G401 (cell line): ENCODE results near the gene TOB2. TPM values are rescaled to one million over a fixed set of nuclear protein-coding genes. Genes with fewer than 3 reads are reported as not detected.
A peak's percentile ranks its signal among the peaks of the same experiment; 100 is the strongest.
"Not testable (repeated sequence)": the region's sequence is repeated elsewhere in the genome, so short reads cannot be mapped to it uniquely, and the experiment has no call there.

ENCODE experiments used
- DNase-seq: peaks from one replicate; pipeline ENCODE4 v3.0.0-alpha.2; 2015; ENCODE audit warnings: low spot score
- in situ Hi-C: cut with HindIII; loops from 2 replicates; pipeline ENCODE4 v1.10.0; 2016; ENCODE audit warnings: low sequenced_read_pairs, mixed read lengths
- total RNA-seq: library from RNA; depleted of rRNA; stranded (reverse); fragments of >200 nt; shearing (Covaris generic); gene quantifications from 2 replicates; pipeline ENCODE4 v1.2.3, GENCODE V29; 2014

TOB2 gene
- total RNA-seq, 1 experiment from 2014 or later, result 34.4 TPM

DNA sequence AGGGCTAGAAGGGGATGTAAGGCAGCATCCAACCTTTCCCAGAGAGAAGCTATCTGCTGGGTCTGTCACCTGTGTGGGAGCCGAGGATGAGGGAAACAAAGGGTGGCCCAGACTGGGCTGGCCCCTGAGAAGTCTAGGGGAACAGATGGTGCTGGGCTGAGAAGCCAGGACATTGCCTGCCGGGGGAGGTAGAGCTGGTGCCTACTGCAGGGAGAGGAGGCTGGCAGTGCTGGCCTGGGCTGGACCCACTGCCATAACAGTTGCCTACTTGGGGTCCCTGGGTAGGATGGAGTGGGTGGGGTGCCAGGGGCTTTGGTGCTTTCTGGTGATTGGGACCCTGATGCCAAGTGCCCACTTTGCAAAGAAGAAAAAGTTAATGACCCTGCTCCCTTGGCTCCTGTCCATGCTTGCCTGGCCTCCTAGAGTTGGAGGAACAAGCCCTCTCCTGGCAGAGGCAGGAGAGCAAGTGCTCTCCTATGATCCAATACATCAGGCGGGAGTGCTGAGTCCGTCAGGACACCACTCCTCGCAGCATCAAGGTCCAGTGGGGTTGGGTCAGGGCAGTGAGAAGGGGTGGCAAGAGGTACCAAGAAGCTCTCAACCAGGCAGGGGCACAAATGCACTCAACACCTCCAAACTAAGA is 12.1 kb downstream of the TOB2 start:
- DNase-seq, result peak; percentile 83
- in situ Hi-C loops, result not testable (repeated sequence)

DNA sequence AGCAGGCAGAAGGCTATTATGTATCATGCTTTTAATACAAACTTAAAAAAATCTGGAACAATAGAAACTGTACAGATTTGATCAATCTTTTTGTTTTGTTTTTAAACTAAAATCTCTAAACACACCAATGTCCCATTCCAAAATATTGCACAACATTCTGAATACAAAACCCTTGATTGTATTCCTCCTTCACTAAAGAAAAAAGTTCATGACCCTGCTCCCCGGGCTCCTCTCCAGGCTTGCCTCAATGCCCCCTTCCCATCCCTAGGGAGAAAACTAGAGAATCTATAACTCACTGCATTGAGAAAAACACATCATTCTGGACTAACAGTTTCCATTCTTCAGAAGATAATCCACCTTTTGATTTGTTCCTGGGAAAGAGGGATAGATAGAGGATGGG is 13.1 kb downstream of the TOB2 start:
- in situ Hi-C loops, DNase-seq: not testable (repeated sequence)

DNA sequence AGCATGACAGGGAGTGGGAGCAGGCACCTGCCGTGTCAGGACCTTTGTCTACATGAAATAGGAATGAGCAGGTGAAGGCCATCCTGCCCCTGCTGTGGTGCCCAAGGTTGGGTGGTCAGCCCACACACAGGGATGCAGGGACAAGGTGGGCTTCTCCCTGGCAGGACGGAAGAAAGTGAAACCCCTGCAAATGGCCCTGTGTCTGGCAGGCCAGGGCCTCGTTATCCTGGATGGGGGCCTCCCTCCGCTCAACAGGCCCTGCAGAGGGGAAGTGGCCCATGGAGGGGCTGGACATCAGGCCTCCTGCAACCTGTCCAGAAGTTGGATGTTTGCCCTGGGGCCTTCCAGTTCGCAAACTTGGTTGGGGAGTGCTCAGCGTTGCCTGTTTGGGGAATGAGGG is 14.9 kb downstream of the TOB2 start:
- in situ Hi-C loops, result no loop called here
- no peak for DNase-seq

DNA sequence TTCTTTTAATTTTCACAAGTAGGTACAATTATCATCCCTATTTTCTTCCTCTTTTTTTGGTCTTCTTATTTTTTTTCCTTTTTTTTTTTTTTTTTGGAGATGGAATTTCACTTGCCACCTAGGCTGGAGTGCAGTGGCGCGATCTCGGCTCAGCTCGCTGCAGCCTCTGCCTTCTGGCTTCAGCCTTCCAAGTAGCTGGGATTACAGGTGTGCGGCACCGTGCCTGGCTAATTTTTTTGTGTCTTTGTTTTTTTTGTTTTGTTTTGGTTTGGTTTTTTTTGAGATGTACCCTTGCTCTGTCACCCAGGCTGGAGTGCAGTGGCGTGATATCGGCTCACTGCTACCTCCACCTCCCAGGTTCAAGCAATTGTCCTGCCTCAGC is 16.7 kb downstream of the TOB2 start:
- in situ Hi-C loops, result no loop called here
- DNase-seq, result no peak

DNA sequence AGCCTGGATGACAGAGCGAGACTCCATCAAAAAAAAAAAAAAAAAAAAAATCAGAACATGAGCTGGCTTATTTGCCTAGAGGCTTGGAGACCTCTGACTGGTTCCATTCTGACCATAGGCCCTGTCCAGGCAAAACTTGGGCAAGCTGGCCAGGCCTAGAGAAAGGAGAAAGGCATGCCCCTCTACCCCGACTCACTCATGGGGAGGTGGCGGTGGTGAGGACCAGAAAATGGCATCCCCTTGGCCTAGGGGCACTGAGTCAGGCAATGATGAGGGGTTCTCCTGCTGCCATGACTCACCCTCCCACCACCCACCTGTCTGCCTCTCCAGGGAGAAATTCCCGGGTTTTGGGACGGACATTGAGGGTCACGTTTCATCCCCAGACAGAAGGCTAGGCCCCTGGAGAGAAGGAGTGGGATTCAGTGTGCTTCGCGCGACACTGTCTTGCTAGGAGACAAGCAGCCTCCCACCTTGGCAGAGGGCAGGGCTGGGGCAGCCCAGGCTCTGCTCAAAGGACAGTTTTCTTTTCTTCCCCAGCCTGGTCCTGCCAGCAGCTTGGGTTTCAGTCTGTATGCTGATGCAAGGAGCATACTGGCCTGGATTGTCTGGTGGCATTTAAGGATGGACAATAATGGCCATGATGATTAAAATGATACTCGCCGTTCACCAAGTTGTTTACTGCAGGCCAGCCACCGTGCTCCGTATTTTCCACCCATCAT is 17.2 kb downstream of the TOB2 start:
- no peak for DNase-seq
- in situ Hi-C loops, result no loop called here

DNA sequence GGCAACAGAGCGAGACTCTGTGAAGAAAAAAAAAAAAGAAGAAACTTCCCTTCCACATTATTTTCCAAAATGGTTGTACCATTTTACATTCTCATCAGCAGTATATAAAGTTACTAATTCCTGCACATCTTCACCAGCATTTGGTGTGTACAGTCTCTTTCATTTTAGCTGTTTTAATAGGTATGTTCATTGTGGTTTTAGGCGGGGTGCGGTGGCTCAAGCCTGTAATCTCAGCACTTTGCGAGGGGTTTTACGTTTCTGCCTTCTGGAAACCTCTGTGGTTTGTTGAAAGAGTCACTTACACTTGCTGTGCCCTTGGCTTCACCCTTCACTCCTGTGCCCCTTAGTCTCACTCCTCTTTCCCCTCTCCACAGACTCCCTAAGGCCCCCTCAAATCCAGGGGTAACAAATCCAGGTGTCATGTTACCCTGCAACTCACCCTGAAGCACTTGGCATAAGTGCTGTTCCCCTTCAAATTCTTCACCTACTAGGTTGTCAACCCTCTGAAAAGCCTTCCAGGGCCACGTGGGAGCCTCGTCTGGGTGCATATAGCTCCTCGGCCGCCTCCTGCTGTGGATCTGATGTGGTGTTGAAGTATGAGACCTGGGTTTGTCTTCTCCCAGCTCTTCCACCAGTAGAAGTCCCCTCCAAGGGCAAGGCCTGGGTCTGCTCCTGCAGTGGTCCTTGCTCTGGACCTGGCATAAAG is 20.8 kb downstream of the TOB2 start:
- no peak for DNase-seq
- in situ Hi-C loops, result no loop called here

DNA sequence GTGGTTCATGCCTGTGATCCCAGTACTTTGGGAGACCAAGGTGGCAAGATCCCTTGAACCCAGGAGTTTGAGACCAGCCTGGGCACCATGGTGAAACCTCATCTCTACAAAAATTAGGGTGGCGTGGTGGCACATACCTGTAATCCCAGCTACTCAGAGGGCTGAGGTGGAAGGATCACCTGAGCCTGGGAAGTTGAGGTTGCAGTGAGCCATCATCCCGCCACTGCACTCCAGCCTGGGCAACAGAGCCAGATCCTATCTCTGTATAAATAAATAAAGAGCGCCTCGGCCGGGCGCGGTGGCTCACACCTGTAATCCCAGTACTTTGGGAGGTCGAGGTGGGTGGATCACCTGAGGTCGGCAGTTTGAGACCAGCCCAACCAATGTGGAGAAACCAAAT is 27.9 kb downstream of the TOB2 start:
- in situ Hi-C loops, result no loop called here
- DNase-seq, result no peak

DNA sequence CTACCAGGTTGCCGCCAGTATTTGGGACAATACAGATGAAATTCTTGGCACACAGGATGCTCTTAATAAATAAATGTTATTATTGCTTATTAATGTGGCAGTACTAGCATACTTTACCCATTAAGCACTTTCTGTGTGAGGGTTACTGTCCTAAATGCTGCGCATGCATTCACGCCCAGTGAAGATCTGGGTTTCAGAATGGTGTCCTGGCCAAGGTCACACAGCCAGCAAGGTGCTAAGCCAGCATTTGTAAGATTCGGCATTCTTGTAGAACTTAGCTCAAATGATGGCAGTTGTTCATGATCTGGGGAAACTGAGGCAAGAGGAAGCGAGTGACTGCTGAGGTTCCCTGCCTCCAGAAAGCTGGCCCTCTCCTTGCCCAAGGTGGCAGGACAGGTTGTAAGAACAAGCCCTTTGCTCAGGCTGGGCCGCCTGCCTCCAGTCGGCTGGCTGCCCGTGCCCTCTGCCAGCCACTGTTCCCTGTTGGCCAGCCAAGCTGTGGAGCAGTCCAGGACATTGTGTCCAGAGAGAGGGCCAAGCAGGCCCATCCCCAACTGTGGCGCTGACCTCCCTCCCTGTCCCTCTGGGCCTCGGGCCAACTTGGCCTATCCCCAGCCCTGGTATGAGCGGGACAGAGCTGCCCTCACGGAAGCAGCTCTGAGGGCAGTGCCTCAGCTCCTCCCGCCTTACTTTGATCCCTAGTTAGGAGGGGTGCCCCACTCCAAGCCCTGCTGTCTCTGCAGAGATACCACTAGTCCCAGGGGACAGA is 28.8 kb downstream of the TOB2 start:
- peak; percentile 99 for DNase-seq

DNA sequence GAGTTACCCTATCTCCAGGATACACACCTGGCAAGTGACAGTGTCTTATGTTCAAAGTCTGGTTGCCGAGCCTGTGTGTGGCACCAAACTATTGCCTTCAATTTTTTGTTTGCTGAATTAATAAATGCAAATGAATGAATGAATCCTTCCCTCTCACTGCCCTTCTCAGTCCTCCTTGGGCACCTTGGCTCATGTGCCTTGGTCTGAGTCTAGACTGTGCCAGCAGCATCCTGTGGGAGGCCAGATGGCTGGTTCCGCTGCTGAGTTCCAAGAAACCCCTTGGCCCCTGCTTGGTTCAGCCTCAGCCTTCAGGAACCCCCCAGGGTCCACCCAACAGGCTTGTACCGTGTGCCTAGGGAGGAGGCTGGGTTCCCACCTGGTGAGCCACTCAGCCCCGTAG is 31.0 kb downstream of the TOB2 start:
- DNase-seq, result peak; percentile 85
- in situ Hi-C loops, result no loop called here

More for the DNA sequence above, 28.8 kb downstream of the TOB2 start:
- in situ Hi-C loops, result no loop called here

DNA sequence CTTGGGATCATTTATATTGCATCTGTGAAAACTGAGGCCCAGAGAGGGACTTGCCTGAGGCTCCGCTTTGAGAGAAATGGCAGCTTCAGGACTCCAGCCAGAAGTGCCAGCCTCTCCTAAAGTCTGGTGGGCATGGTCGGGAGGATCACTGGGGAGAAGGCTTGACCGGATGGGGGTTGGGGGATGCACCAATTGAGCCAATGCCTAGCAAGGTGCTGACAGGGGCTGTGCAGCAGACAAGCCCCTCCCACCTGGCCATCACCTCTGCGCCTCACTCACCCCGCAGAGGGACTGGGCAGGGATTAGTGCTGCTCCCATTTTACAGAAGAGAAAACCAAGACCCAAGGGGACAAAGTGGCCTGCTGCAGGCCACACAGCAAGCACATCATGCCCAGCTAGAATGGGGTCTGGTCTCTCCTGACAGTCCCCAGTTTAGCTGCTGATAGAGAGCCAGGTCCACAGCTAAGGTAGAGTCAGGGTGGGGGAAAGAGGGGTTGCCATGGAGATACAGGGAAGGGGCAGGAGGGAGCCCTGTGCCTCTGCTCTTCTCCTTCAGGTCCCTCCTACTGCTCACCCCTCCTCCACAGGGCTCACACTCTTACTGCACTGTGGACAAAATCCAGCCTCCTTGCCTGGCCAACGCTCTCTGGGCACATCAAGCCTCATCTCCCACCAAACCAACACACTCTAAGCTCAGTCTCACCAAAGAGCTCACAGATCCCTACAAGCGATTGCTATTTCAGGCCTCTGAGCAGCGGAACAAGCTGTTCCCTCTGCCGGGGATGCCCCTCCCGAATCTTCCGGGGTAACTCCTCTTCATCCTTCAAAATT is 35.4 kb downstream of the TOB2 start:
- in situ Hi-C loops, result no loop called here
- DNase-seq, result peak; percentile 97

DNA sequence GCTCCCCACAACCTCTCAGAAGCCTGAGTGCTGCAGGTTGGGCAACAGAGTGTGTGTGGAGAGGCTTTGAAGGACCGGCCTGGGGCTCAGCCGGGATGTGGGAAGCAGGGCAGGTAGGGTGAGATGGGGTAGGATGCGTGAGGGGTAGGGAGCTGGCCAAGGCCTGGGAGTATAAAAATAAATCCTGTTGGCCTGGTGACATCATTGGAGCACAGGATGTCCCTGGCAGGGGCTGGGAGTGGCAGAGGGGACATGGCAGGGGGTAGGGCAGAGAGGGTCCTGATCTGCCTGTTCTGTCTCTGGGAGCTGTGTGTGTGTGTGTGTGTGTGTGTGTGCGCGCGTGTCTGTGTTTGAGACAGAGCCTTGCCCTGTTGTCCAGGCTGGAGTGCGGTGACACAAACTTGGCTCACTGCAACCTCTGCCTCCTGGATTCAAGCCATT is 36.3 kb downstream of the TOB2 start:
- in situ Hi-C loops, result no loop called here
- peak; percentile 97 for DNase-seq

DNA sequence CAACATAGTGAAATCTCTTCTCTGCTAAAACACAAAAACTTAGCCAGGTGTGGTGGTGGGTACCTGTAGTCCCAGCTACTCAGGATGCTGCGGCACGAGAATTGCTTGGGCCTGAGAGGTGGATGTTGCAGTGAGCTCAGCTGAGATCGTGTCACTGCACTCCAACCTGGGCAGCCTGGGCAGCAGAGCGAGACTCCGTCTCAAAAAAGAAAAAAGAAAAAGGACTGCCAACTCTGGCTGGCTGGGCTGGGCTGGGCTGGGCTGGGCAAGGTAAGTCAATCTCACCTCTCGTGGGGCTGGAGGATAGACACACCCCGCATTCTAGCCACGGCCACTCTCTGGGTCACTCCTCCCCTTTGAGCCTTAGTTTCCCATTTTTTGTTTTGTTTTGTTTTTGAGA is 37.9 kb downstream of the TOB2 start:
- in situ Hi-C loops, result no loop called here
- DNase-seq, result no peak

DNA sequence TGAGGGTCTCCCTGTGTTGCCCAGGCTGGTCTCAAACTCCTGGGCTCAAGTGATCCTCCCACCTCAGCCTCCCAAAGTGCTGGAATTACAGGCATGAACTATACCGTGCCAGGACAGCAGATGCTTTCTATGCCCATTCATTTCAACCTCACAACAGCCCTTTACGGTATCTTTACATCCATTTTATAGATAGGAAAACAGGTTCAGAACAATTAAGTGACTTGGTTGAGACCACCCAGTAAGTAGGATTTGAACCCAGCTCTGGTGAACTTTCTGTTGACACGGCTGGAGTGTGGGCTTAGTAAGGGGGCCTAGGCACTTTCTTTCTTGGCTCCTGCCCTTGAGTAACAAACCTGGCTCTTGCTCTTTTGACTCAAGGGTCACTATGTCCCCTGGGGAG is 39.2 kb downstream of the TOB2 start:
- in situ Hi-C loops, result no loop called here

DNA sequence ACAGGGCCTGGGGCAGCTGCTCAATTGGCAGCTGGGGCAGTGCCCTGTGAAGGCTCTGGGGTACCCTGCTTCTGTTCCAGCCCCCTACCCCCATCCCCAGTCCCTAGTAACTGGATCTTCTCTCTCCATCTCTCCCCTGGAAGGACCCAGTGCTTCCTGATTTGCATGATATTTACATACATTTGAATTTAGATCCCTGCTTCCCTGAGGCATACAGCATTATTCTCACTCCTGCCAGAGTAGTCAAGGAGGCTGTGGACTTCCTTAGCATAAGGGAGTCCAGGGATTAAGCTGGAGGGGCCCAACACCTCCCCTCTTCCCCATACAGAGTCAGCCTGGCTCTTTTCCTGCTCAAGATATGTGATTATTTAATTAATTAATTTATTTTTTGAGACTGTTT is 40.2 kb downstream of the TOB2 start:
- no peak for DNase-seq
- in situ Hi-C loops, result no loop called here

More for the DNA sequence above, 39.2 kb downstream of the TOB2 start:
- no peak for DNase-seq

DNA sequence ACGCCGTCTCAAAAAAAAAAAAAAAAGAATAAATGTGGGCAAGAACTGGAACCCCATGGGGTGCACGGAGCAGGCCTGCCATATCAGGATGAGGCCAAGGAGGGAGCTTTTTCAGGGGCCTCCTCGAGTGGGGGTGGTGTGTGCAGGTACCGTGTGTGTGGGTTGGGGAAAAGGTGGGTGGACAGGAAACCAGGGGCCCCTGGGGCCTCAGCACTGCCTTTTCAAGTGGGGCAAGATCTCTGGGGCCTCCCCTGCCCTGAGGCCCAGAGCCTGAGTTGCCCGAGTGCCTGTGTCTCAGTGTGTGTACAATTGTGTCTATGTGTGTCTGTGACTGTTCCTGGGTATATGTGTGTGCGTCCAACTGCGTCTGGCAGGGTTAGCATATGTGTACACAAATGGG is 41.0 kb downstream of the TOB2 start:
- in situ Hi-C loops, result no loop called here
- DNase-seq, result no peak

DNA sequence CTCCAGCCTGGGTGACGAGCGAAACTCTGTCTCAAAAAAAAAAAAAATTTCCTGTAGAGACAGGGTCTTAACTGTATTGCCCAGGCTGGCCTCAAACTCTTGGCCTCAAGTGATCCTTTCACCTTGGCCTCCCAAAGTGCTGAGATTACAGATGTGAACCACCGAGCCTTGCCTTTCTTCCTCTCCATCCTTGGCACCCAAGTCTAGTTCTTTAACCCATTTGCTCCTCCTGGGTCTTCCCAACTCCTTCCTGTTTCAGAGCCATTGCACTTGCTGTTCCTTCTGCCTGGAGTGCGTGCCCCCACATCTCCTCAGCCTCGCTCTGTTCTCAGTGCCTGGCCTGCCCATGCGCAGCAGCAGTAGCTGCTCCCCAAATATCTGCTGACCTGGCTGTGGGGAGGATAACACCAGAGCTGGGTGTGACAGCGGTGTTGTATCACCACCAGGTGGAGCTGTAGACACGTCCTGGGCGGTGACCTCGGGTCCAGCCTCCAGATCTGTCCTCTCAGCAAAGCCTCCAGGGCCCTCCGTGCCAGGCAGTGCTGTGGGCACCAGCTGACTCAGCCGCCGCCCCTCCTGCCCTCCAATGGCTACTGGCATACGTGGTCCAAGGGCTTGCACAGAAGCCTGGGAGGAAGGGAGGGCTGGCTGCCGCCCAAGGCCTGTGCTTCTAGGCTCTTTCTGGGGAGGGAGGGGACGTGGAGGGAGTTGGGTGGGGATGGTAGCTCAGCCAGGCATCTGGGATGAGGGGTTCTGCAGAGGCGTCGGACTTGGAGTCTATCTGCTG is 42.9 kb downstream of the TOB2 start:
- in situ Hi-C loops, result no loop called here
- peak; percentile 98 for DNase-seq

DNA sequence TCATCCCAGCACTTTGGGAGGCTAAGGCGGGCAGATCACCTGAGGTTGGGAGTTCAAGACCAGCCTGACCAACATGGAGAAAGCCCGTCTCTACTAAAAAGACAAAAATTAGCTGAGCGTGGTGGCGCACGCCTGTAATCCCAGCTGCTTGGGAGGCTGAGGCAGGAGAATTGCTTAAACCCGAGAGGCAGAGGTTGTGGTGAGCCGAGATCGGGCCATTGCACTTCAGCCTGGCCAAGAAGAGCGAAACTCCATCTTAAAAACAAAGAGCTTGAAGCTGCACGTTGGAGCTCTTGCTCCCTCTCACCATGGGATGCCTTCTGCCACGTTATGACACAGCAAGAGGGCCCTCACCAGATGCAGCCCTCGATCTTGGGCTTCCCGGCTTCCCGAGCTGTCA is 43.8 kb downstream of the TOB2 start:
- in situ Hi-C loops, result not testable (repeated sequence)

More for the DNA sequence above, 43.8 kb downstream of the TOB2 start:
- not testable (repeated sequence) for DNase-seq
